ENCODE results near the gene SCML2.
A peak's percentile ranks its signal among the peaks of the same experiment; 100 is the strongest.
"Not testable (repeated sequence)": the region's sequence is repeated elsewhere in the genome, so short reads cannot be mapped to it uniquely, and the experiment has no call there.

SCML2 gene

GRCh38 chrX:18354369-18355223, at the start of gene SCML2:
Gene SCML2 (minus strand): TSS chrX:18354688. CDS start chrX:18334071, 20,617 bp downstream.
- no peak for DNase-seq (ENCODE audit: low spot score)

- no peak for DNase-seq (ENCODE audit: low spot score)
Observed at GRCh38 chrX:18401848-18402213, 47.3 kb upstream of the SCML2 start.

- DNase-seq (ENCODE audit: low spot score): no peak
Observed at GRCh38 chrX:18394477-18394876, 40.0 kb upstream of the SCML2 start.

- DNase-seq (ENCODE audit: low spot score): peak; percentile 75
Observed at GRCh38 chrX:18390941-18391538, 36.6 kb upstream of the SCML2 start.

GRCh38 chrX:18389966-18390365, 35.5 kb upstream of the SCML2 start:
- DNase-seq (ENCODE audit: low spot score): no peak

- no peak for DNase-seq (ENCODE audit: low spot score)
Observed at GRCh38 chrX:18377796-18378195, 23.3 kb upstream of the SCML2 start.

GRCh38 chrX:18375131-18375805, 20.8 kb upstream of the SCML2 start:
- DNase-seq (ENCODE audit: low spot score): not testable (repeated sequence)

- DNase-seq (ENCODE audit: low spot score): not testable (repeated sequence)
Observed at GRCh38 chrX:18369096-18369495, 14.6 kb upstream of the SCML2 start.

- DNase-seq (ENCODE audit: low spot score): no peak
Observed at GRCh38 chrX:18368402-18368801, 13.9 kb upstream of the SCML2 start.

- DNase-seq (ENCODE audit: low spot score): peak; percentile 65
Observed at GRCh38 chrX:18360867-18361266, 6.4 kb upstream of the SCML2 start.

GRCh38 chrX:18353931-18354368, 538 bp downstream of the SCML2 start:
- no peak for DNase-seq (ENCODE audit: low spot score)

GRCh38 chrX:18351784-18352183, 2.7 kb downstream of the SCML2 start:
- no peak for DNase-seq (ENCODE audit: low spot score)

GRCh38 chrX:18348047-18348446, 6.4 kb downstream of the SCML2 start:
- no peak for DNase-seq (ENCODE audit: low spot score)

GRCh38 chrX:18309401-18309800, 45.1 kb downstream of the SCML2 start:
- no peak for DNase-seq (ENCODE audit: low spot score)

GRCh38 chrX:18297251-18297650, 57.2 kb downstream of the SCML2 start:
- DNase-seq (ENCODE audit: low spot score): no peak

GRCh38 chrX:18294893-18295292, 59.6 kb downstream of the SCML2 start:
- DNase-seq (ENCODE audit: low spot score): no peak

GRCh38 chrX:18291006-18291545, 63.4 kb downstream of the SCML2 start:
- no peak for DNase-seq (ENCODE audit: low spot score)

GRCh38 chrX:18290200-18290599, 64.3 kb downstream of the SCML2 start:
- DNase-seq (ENCODE audit: low spot score): no peak

- DNase-seq (ENCODE audit: low spot score): no peak
Observed at GRCh38 chrX:18288716-18289115, 65.8 kb downstream of the SCML2 start.

- no peak for DNase-seq (ENCODE audit: low spot score)
Observed at GRCh38 chrX:18286322-18286831, 68.1 kb downstream of the SCML2 start.

GRCh38 chrX:18278449-18278848, 76.0 kb downstream of the SCML2 start:
- DNase-seq (ENCODE audit: low spot score): no peak

- no peak for DNase-seq (ENCODE audit: low spot score)
Observed at GRCh38 chrX:18272222-18272621, 82.3 kb downstream of the SCML2 start.
